K562 (cell line): ENCODE results near the gene TRABD2B. TPM values are rescaled to one million over a fixed set of nuclear protein-coding genes. Genes with fewer than 3 reads are reported as not detected.

Experiments
- ATAC-seq: fragments of 200-7000 bp; cut with Tn5 transposase; 3 replicates; pipeline ENCODE4 v1.9.1; 2020; ENCODE audit warnings: moderate library complexity
- BruUV-seq: library from RNA; stranded (reverse); fragments of 400-500 nt; replicated peaks from 2 replicates; lab custom pipeline; 2021; lab: Mats Ljungman, UMichigan
- CTCF ChIA-PET: fragments of 300-600 bp; formaldehyde crosslinking; extraction: SDS; loops from one replicate; lab custom pipeline; 2021; ENCODE audit warnings: low intra/inter-chr PET ratio; lab: Yijun Ruan, JAX
- POLR2A ChIA-PET: fragments of 300-600, 350-650 bp; sonication (Branson Sonifier 250); formaldehyde crosslinking; extraction: SDS; loops from one replicate; lab custom pipeline; 2021; ENCODE audit warnings: antibody characterized with exemption, inconsistent platforms; lab: Yijun Ruan, JAX
- DNase-seq, 4 experiments: peaks; one replicate each; pipeline versions ENCODE4 v3.0.0 to v3.0.0-alpha.2; 2011 to 2018; ENCODE audit warnings: low spot score in 3 of 4, mixed read lengths in 3 of 4; ENCODE audit errors: extremely low read depth in 1 of 4
- FAIRE-seq: peaks from 2 replicates; lab custom pipeline; 2011; peaks lifted over from hg19 to GRCh38; lab: Jason Lieb, UNC
- H2AFZ ChIP-seq: 2 replicates; pipeline ENCODE4 v1.6.0; 2011; ENCODE audit warnings: low read depth, low read length, control low read depth, inconsistent platforms
- H3K27ac ChIP-seq: fragments of 200-600 bp; 3 replicates; pipeline ENCODE4 v1.8.0; 2011; ENCODE audit warnings: low read depth, mild to moderate bottlenecking, control low read depth, inconsistent platforms, low read length, moderate library complexity, mixed read lengths; ENCODE audit errors: extremely low read depth
- H3K27me3 ChIP-seq, 2 experiments: fragments of 300-600 bp in 1 of 2; 2 replicates in 1 of 2; 3 replicates in 1 of 2; pipeline versions ENCODE4 v1.6.0 to v1.8.0; 2011; ENCODE audit warnings: inconsistent platforms in 2 of 2, low read length in 2 of 2, mild to moderate bottlenecking in 1 of 2, mixed read lengths in 1 of 2, moderate library complexity in 1 of 2; ENCODE audit not compliant: control insufficient read depth in 2 of 2, insufficient read depth in 2 of 2
- H3K36me3 ChIP-seq: fragments of 300-600 bp; 3 replicates; pipeline ENCODE4 v1.8.0; 2011; ENCODE audit warnings: mild to moderate bottlenecking, low read length, inconsistent platforms; ENCODE audit not compliant: control insufficient read depth, insufficient read depth
- H3K4me1 ChIP-seq, 2 experiments: fragments of 200-600 bp in 1 of 2; replicated peaks in 1 of 2; 2 replicates in 1 of 2; 3 replicates in 1 of 2; pipeline versions ENCODE4 v1.5.1 to v1.8.0; 2011; ENCODE audit warnings: inconsistent platforms in 2 of 2, low read length in 2 of 2, mild to moderate bottlenecking in 1 of 2, mixed read lengths in 1 of 2, moderate library complexity in 1 of 2; ENCODE audit not compliant: control insufficient read depth in 2 of 2, insufficient read depth in 2 of 2
- H3K4me2 ChIP-seq: 2 replicates; pipeline ENCODE4 v1.6.1; 2011; ENCODE audit warnings: low read length, control low read depth, inconsistent platforms, mixed read lengths; ENCODE audit not compliant: insufficient read depth
- H3K4me3 ChIP-seq: fragments of 200-600 bp; sonication (generic), shearing (Covaris generic); 2 replicates; pipeline ENCODE4 v1.5.1; 2016; ENCODE audit warnings: control low read depth, inconsistent platforms
- H3K79me2 ChIP-seq: fragments of 200-600 bp; 3 replicates; pipeline ENCODE4 v1.8.0; 2011; ENCODE audit warnings: low read length, inconsistent platforms; ENCODE audit not compliant: control insufficient read depth, insufficient read depth
- H3K9ac ChIP-seq, 2 experiments: 2 replicates each; pipeline versions ENCODE4 v1.6.0 to v1.6.1; 2011; ENCODE audit warnings: low read depth in 2 of 2, low read length in 2 of 2, control low read depth in 1 of 2, inconsistent platforms in 1 of 2, mild to moderate bottlenecking in 1 of 2, mixed read lengths in 1 of 2; ENCODE audit not compliant: insufficient read depth in 1 of 2
- H3K9me1 ChIP-seq: one replicate; pipeline ENCODE4 v1.6.0; 2011; ENCODE audit warnings: inconsistent platforms, mild to moderate bottlenecking, low read length, moderate library complexity; ENCODE audit not compliant: control insufficient read depth, insufficient read depth
- H3K9me3 ChIP-seq: replicated peaks from 2 replicates; pipeline ENCODE4 v1.5.1; 2011; ENCODE audit warnings: low read depth, low read length, inconsistent platforms; ENCODE audit not compliant: control insufficient read depth, insufficient read depth
- H4K20me1 ChIP-seq: replicated peaks from 2 replicates; pipeline ENCODE4 v1.6.1; 2011; ENCODE audit warnings: low read length, inconsistent platforms, mixed read lengths; ENCODE audit not compliant: control insufficient read depth, insufficient read depth
- DNMT1 ChIP-seq: fragments of 450-650 bp; IDR thresholded peaks from 2 replicates; pipeline ENCODE4 v1.6.1; 2016; ENCODE audit warnings: antibody characterized with exemption, mild to moderate bottlenecking
- EWSR1 ChIP-seq: fragments of 450-650 bp; IDR thresholded peaks from 2 replicates; pipeline ENCODE4 v1.6.1; 2018; ENCODE audit warnings: borderline replicate concordance, mild to moderate bottlenecking, low read depth, moderate library complexity; ENCODE audit not compliant: partially characterized antibody
- FOXP1 ChIP-seq: sonication (generic); formaldehyde crosslinking; IDR thresholded peaks from 2 replicates; pipeline ENCODE4 v1.8.0; 2022; ENCODE audit warnings: mild to moderate bottlenecking, missing genetic modification reagents
- HNRNPK ChIP-seq: fragments of 200-400 bp; formaldehyde crosslinking; IDR thresholded peaks from one replicate; pipeline ENCODE4 v1.6.1; 2018; ENCODE audit warnings: mild to moderate bottlenecking, low read depth, low read length; ENCODE audit not compliant: poor library complexity, severe bottlenecking
- KAT7 ChIP-seq: sonication (generic); formaldehyde crosslinking; IDR thresholded peaks from 2 replicates; pipeline ENCODE4 v1.8.0; 2022; ENCODE audit warnings: missing genetic modification reagents, mild to moderate bottlenecking, borderline replicate concordance
- MAFK ChIP-seq: IDR thresholded peaks from 2 replicates; pipeline ENCODE4 v1.6.1; 2011; ENCODE audit warnings: low read length, improper control_type of control experiment
- NFATC3 ChIP-seq: fragments of 450-650 bp; IDR thresholded peaks from 2 replicates; pipeline ENCODE4 v1.6.1; 2017; ENCODE audit warnings: mild to moderate bottlenecking
- SIN3A ChIP-seq, 2 experiments: fragments of 150-350 bp in 1 of 2; IDR thresholded peaks; 2 replicates each; pipeline ENCODE4 v1.6.1; 2011 to 2016; ENCODE audit warnings: borderline replicate concordance in 2 of 2, low read depth in 2 of 2, low read length in 2 of 2, mild to moderate bottlenecking in 2 of 2, moderate library complexity in 2 of 2; ENCODE audit not compliant: control insufficient read depth in 1 of 2
- ZNF146 ChIP-seq: IDR thresholded peaks from one replicate; pipeline ENCODE4 v1.6.1; 2018; ENCODE audit warnings: missing compliant biosample characterization; ENCODE audit not compliant: unreplicated experiment
- ZNF507 ChIP-seq: conservative IDR thresholded peaks from 2 replicates; pipeline ENCODE4 v1.6.1; 2017; ENCODE audit warnings: missing genetic modification characterization, missing compliant biosample characterization
- ZNF780A ChIP-seq: fragments of 250-450 bp; sonication (Bioruptor Pico); IDR thresholded peaks from 2 replicates; pipeline ENCODE4 v1.5.0; 2021; ENCODE audit warnings: mild to moderate bottlenecking
- WGBS: fragments of 100-300 bp; shearing (Covaris generic); methylation state at CpG from one replicate; pipeline ENCODE4 v1.1.6; 2016; ENCODE audit warnings: low coverage, mixed read lengths; ENCODE audit not compliant: insufficient coverage; ENCODE audit errors: missing lambda C conversion rate; 5-methylcytosine and 5-hydroxymethylcytosine counted together
- in situ Hi-C: fragments of 300-500 bp; cut with MboI; formaldehyde crosslinking; loops from 4 replicates; pipeline ENCODE4 v1.15.0; 2018; ENCODE audit warnings: inconsistent platforms, mixed read lengths
- intact Hi-C: fragments of 100-400 bp; cut with micrococcal nuclease; formaldehyde crosslinking; loops from 2 replicates; pipeline ENCODE4 v1.14.2; 2022
- polyA plus RNA-seq, 8 experiments: library from polyadenylated mRNA; depleted of rRNA in 4 of 8; stranded (reverse) in 5 of 8; unstranded in 3 of 8; fragments of >200 nt; fragmentation: Nextera tagmentation in 2 of 8; fragmentation: Illumina TruSeq in 1 of 8; extraction: Ambion mirVana in 2 of 8; extraction: Trizol in 1 of 8; gene quantifications; 2 replicates each; pipeline versions ENCODE4 v1.2.1 to v1.2.3, GENCODE V29; 2011 to 2014; ENCODE audit warnings: inconsistent platforms in 1 of 8, missing spikeins in 1 of 8
- total RNA-seq, 7 experiments: library from RNA; depleted of rRNA in 6 of 7; stranded (reverse); fragments of >200 nt in 6 of 7; fragmentation: Illumina TruSeq in 2 of 7; extraction: Trizol in 2 of 7; gene quantifications; 2 replicates each; pipeline versions ENCODE4 v1.2.1 to v1.2.3, GENCODE V29; 2011 to 2021; ENCODE audit warnings: low replicate concordance in 1 of 7
- TF ChIP-seq, protein P1 (sequence below): IDR thresholded peaks from 3 replicates; pipeline ENCODE4 v1.6.1; 2011; ENCODE audit warnings: borderline replicate concordance, mild to moderate bottlenecking; ENCODE audit not compliant: insufficient read length, insufficient read depth

TRABD2B gene
- total and polyA plus RNA-seq, 9 of the 15 experiments (the other 6 are each of a cell fraction or from before 2014, with no cell fraction given) = not detected

- Histone ChIP-seq H3K27ac (no peak overlapping the region), H3K79me2 (no peaks in the 10 kb centered on the region), H3K9ac (no peak overlapping the region), H4K20me1 (no peaks in the 10 kb centered on the region; the same call in 1 of the 2 replicates), H3K36me3 (no peaks in the 10 kb centered on the region), H3K4me1 (no peaks in the 10 kb centered on the region; a peak in 1 of 5 replicates), H3K4me3 (no peak overlapping the region), H3K9me1 (no peaks in the 10 kb centered on the region), H3K27me3 (peaks cover 8 to 37% of the 10 kb centered on the region in 2 experiments; a peak in 4 of 5 replicates), H3K9me3 (no peaks in the 10 kb centered on the region), H2AFZ (no peak overlapping the region), H3K4me2 (no peak overlapping the region)
- in situ Hi-C loops = no loop called here
- ATAC-seq (no peak), FAIRE-seq (no peak), DNase-seq (no peak)
- 3% methylated on average over 5 of the region's 5 CpGs for WGBS
- BruUV-seq = no TSS peak
- ChIA-PET POLR2A (interaction anchor here (0.6 kb wide), 1 partner anchor 301 kb away, joined by 3 read pairs; no protein-coding TSS in a partner anchor), CTCF (no interaction called here)
- intact Hi-C loops = no loop called here
- TF ChIP-seq ZNF780A (CRISPR knock-in tag) = no peak
- no peak for TF ChIP-seq ZNF507 (tag)
- no peak for TF ChIP-seq EWSR1
- no peak for TF ChIP-seq SIN3A (IDR thresholded peaks at IDR 0.05; ENCODE audit: borderline replicate concordance in 2 of 2, control insufficient read depth in 1 of 2, low read depth in 2 of 2, low read length in 2 of 2)
- no peak for TF ChIP-seq MAFK
- no peak for TF ChIP-seq ZNF146 (CRISPR knock-in tag)
- TF ChIP-seq, protein P1, sequence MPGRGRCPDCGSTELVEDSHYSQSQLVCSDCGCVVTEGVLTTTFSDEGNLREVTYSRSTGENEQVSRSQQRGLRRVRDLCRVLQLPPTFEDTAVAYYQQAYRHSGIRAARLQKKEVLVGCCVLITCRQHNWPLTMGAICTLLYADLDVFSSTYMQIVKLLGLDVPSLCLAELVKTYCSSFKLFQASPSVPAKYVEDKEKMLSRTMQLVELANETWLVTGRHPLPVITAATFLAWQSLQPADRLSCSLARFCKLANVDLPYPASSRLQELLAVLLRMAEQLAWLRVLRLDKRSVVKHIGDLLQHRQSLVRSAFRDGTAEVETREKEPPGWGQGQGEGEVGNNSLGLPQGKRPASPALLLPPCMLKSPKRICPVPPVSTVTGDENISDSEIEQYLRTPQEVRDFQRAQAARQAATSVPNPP = no peak
- no peak for TF ChIP-seq DNMT1
- no peak for TF ChIP-seq NFATC3
- no peak for TF ChIP-seq KAT7 (CRISPR knock-in tag)
- no peak for TF ChIP-seq FOXP1 (CRISPR knock-in tag)
- TF ChIP-seq HNRNPK = no peak
These were observed 183.2 kb downstream of the TRABD2B start for GRCh38 chr1:47813970-47814369.
